ENCODE results near the gene CSHL1.

GRCh38 chr17:63940584-63940983, 29.5 kb upstream of the CSHL1 start:
- TF ChIP-seq POLR2A (IDR thresholded peaks at IDR 0.05; ENCODE audit: low read length): no peak
- TF ChIP-seq GATA1 (IDR thresholded peaks at IDR 0.05; ENCODE audit: low read depth, low read length): no peak

All from erythroblast (primary cell).